ENCODE data around the gene TMEM30B.

Gene TMEM30B

GRCh38 chr14:61326146-61326545, 45.0 kb upstream of the TMEM30B start:
- TF ChIP-seq CTCF (IDR thresholded peaks at IDR 0.05; ENCODE audit: low read depth, low read length): no peak
- Histone ChIP-seq H3K9me3 (no peaks in the 10 kb centered on the region), H3K27me3 (peaks cover 37% of the 10 kb centered on the region), H3K4me3 (ENCODE audit: low read depth, low read length) (no peak overlapping the region), H3K36me3 (no peaks in the 10 kb centered on the region), H3K4me1 (no peaks in the 10 kb centered on the region)
- no peak for DNase-seq

DNA sequence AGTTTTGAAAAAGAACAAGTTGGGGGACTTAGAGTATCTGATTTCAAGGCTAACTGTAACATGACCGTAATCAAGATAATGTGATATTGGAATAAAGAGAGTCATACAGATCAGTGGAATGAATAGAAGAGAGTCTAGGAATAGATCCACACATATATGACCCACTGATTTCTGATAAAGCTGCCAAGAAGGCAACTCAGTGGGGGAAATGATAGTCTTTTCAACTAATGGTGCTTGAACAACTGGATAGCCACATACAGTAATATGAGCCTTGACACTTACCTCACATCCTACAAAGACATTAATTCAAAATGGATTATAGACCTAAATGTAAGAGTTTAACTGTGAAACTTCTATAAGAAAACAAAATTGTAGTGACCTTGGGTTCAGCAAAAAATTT, 44.0 kb upstream of the TMEM30B start:
- DNase-seq: no peak

DNA sequence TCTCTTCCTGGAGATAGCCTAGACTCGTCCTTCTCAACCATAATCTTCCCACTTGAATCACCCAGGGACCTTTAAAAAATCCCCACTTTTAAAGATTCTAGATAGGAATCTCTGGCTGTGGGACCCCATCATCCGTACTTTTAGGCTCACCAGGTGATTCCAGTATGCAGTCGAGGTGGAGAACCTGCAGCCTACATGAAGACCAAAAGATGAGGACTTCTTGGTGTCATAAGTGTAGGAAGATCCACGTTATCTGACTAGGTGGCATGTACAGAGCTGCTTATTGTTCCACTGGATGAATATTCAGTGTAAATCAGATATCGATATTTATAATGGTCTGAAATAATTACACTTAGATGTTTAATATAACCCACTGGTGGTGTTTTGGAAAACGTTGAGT, 42.8 kb upstream of the TMEM30B start:
- Histone ChIP-seq H3K9me3 (no peaks in the 10 kb centered on the region), H3K27me3 (peaks cover 52% of the 10 kb centered on the region), H3K4me3 (ENCODE audit: low read depth, low read length) (no peak overlapping the region), H3K36me3 (no peaks in the 10 kb centered on the region), H3K4me1 (no peaks in the 10 kb centered on the region)
- TF ChIP-seq CTCF (IDR thresholded peaks at IDR 0.05; ENCODE audit: low read depth, low read length): no peak
- DNase-seq: no peak

More for the DNA sequence above, 44.0 kb upstream of the TMEM30B start:
- Histone ChIP-seq H3K9me3 (no peaks in the 10 kb centered on the region), H3K4me3 (ENCODE audit: low read depth, low read length) (no peak overlapping the region), H3K4me1 (no peaks in the 10 kb centered on the region), H3K27me3 (peaks cover 43% of the 10 kb centered on the region), H3K36me3 (no peaks in the 10 kb centered on the region)
- TF ChIP-seq CTCF (IDR thresholded peaks at IDR 0.05; ENCODE audit: low read depth, low read length): no peak

DNA sequence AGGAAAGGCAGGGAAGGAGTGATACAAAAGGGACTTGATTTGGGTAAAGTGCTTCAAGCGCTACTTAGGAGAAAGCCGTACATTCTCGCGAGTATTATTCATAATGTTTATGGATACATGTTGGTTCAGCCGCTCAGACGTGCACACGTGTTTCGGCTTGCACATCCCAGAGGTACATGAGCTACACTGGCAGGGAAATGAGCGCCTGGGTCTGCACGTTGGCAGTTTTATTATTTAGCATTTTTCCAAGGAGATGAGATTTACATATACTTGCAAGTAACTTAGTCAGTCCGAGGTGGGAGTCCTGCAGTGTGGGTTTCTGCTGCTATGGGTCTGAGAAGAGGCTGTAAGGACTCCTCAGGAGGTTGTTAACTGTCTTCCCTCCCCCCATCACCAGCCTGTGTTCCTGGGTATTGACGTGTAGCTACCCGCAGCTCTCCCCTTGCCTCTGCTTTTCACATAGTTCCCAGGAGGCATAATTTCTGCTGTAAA, 41.7 kb upstream of the TMEM30B start:
- H3K27me3 ChIP-seq: peaks cover 57% of the 10 kb centered on the region
- no peak for DNase-seq
- H3K4me1 ChIP-seq: no peaks in the 10 kb centered on the region
- no peak overlapping the region for H3K4me3 ChIP-seq (ENCODE audit: low read depth, low read length)
- no peaks in the 10 kb centered on the region for H3K9me3 ChIP-seq
- no peaks in the 10 kb centered on the region for H3K36me3 ChIP-seq
- no peak for TF ChIP-seq CTCF (IDR thresholded peaks at IDR 0.05; ENCODE audit: low read depth, low read length)

DNA sequence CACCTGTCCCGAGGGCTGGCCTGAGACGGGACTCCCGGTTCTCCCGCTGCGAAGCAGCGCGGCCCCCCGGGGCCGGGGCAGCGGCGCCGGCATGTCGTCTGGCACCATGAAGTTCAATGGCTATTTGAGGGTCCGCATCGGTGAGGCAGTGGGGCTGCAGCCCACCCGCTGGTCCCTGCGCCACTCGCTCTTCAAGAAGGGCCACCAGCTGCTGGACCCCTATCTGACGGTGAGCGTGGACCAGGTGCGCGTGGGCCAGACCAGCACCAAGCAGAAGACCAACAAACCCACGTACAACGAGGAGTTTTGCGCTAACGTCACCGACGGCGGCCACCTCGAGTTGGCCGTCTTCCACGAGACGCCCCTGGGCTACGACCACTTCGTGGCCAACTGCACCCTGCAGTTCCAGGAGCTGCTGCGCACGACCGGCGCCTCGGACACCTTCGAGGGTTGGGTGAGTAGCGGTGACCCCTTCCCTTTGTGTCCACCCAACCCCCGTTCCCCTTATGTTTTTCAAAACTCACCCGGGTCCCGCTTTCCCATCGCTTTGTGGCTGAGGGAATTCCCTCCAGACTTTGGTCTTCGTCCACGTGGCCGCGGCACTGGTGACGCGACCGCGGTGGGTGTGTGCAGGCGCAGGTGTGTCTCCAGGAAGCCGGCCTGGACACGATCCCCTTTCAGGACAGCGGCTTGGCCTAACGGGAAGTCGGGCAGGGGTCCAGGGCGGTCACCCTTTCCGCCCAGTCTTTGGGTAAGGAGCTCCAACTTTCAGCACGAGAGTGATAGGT, 41.1 kb upstream of the TMEM30B start:
- H3K27me3 ChIP-seq: peaks cover 57% of the 10 kb centered on the region
- no peak for TF ChIP-seq CTCF (IDR thresholded peaks at IDR 0.05; ENCODE audit: low read depth, low read length)
- no peak overlapping the region for H3K4me3 ChIP-seq (ENCODE audit: low read depth, low read length)
- no peak for DNase-seq
- no peaks in the 10 kb centered on the region for H3K36me3 ChIP-seq
- no peaks in the 10 kb centered on the region for H3K9me3 ChIP-seq
- no peaks in the 10 kb centered on the region for H3K4me1 ChIP-seq

DNA sequence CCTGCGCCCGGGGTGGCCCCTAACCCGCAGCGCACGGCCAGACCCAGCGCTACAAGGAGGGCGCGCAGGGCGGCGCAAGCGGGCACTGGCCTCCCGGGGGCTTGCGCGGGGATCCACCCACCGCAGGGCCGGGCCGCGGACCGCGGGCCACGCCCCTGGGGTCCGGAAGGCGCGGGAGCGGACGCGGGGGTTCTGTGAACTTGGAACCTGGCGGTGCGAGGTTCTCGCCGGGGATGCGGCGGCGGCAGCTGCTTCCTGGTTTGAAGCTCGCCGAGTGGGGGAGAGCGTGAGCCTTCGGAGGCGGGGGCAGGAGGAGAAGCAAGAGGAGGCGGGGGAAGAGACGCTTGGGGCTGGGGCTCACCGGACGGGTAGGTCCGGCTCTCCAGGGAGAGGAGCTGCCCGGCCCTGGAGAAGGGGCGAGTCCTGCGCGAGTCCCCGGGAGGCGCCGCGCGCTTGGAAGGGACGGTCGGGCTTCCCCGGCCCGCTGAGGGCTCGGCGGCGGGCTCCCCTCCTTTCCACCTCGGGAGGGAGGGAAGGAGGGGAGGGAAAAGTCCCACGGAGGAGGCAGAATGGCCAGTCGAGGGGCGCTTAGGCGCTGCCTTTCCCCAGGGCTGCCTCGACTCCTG, 40.4 kb upstream of the TMEM30B start, which contains the start of gene PRKCH:
PRKCH (plus strand) TSS at position 195 of the 626 bp plus-strand sequence. CDS start 523 bp downstream, outside the sequence.
- TF ChIP-seq CTCF (IDR thresholded peaks at IDR 0.05; ENCODE audit: low read depth, low read length): no peak
- H3K36me3 ChIP-seq: no peaks in the 10 kb centered on the region
- DNase-seq: no peak
- H3K27me3 ChIP-seq: peaks cover 59% of the 10 kb centered on the region
- no peak within 1 kb of the TSS for H3K4me3 ChIP-seq (ENCODE audit: low read depth, low read length)
- H3K4me1 ChIP-seq: no peaks in the 10 kb centered on the region
- H3K9me3 ChIP-seq: no peaks in the 10 kb centered on the region

Data from BE2C (cell line).